Measurements from ENCODE around the gene LRRC19. TPM values are rescaled to one million over a fixed set of nuclear protein-coding genes. Genes with fewer than 3 reads are reported as not detected.
A peak's percentile ranks its signal among the peaks of the same experiment; 100 is the strongest.

Gene LRRC19
- total RNA-seq, 1 donor from 2014 or later, result 0.29 TPM

GRCh38 chr9:27022920-27023319, 17.4 kb upstream of the LRRC19 start:
- H3K27ac Mint-ChIP-seq, result no peak overlapping the region
- H3K4me1 Mint-ChIP-seq (ENCODE audit: unreplicated experiment), result no peaks in the 10 kb centered on the region
- TF ChIP-seq CTCF (conservative IDR thresholded peaks at IDR 0.05), result no peak
- no peak for DNase-seq (ENCODE audit: extremely low spot score, unreplicated experiment)
- peaks cover 3% of the 10 kb centered on the region for H3K9me3 Mint-ChIP-seq
- no peaks in the 10 kb centered on the region for H3K27me3 Mint-ChIP-seq
- no peak overlapping the region for H3K4me3 Mint-ChIP-seq
- peaks cover 44% of the 10 kb centered on the region for H3K36me3 Mint-ChIP-seq

GRCh38 chr9:27019589-27019988, 14.1 kb upstream of the LRRC19 start:
- TF ChIP-seq CTCF (conservative IDR thresholded peaks at IDR 0.05), result no peak
- H3K27me3 Mint-ChIP-seq, result no peaks in the 10 kb centered on the region
- H3K4me3 Mint-ChIP-seq, result no peak overlapping the region
- peaks cover 39% of the 10 kb centered on the region for H3K36me3 Mint-ChIP-seq
- H3K27ac Mint-ChIP-seq, result no peak overlapping the region
- peaks cover 3% of the 10 kb centered on the region for H3K9me3 Mint-ChIP-seq
- DNase-seq (ENCODE audit: extremely low spot score, unreplicated experiment), result no peak
- no peaks in the 10 kb centered on the region for H3K4me1 Mint-ChIP-seq (ENCODE audit: unreplicated experiment)

GRCh38 chr9:27003426-27004077, 1.9 kb downstream of the LRRC19 start:
- no peaks in the 10 kb centered on the region for H3K27me3 Mint-ChIP-seq
- peak overlapping the region; percentile 4 for H3K4me3 Mint-ChIP-seq
- H3K4me1 Mint-ChIP-seq (ENCODE audit: unreplicated experiment), result no peaks in the 10 kb centered on the region
- no peak for TF ChIP-seq CTCF (conservative IDR thresholded peaks at IDR 0.05)
- no peak overlapping the region for H3K27ac Mint-ChIP-seq
- DNase-seq (ENCODE audit: extremely low spot score, unreplicated experiment), result no peak
- H3K9me3 Mint-ChIP-seq, result no peaks in the 10 kb centered on the region
- H3K36me3 Mint-ChIP-seq, result no peaks in the 10 kb centered on the region

GRCh38 chr9:26995810-26996209, 9.7 kb downstream of the LRRC19 start:
- DNase-seq (ENCODE audit: extremely low spot score, unreplicated experiment), result no peak
- no peaks in the 10 kb centered on the region for H3K4me1 Mint-ChIP-seq (ENCODE audit: unreplicated experiment)
- H3K36me3 Mint-ChIP-seq, result no peaks in the 10 kb centered on the region
- H3K27me3 Mint-ChIP-seq, result no peaks in the 10 kb centered on the region
- H3K27ac Mint-ChIP-seq, result no peak overlapping the region
- no peaks in the 10 kb centered on the region for H3K9me3 Mint-ChIP-seq
- TF ChIP-seq CTCF (conservative IDR thresholded peaks at IDR 0.05), result no peak
- H3K4me3 Mint-ChIP-seq, result no peak overlapping the region

GRCh38 chr9:26983340-26983739, 22.1 kb downstream of the LRRC19 start:
- Mint-ChIP-seq H3K9me3 (no peaks in the 10 kb centered on the region), H3K4me1 (ENCODE audit: unreplicated experiment) (no peaks in the 10 kb centered on the region), H3K27me3 (no peaks in the 10 kb centered on the region), H3K27ac (no peak overlapping the region), H3K36me3 (peaks cover 10% of the 10 kb centered on the region), H3K4me3 (no peak overlapping the region)
- no peak for DNase-seq (ENCODE audit: extremely low spot score, unreplicated experiment)
- no peak for TF ChIP-seq CTCF (conservative IDR thresholded peaks at IDR 0.05)
